A673 (cell line): ENCODE measurements around the gene CALN1.

Experiments used
- CTCF ChIP-seq: fragments of 300-800, 200-600 bp; sonication (generic); conservative IDR thresholded peaks from 2 replicates; pipeline ENCODE4 v1.5.1; 2017; ENCODE audit warnings: low read depth, mild to moderate bottlenecking, antibody characterized with exemption, low read length, moderate library complexity, mixed read lengths
- EZH2 ChIP-seq: fragments of 200-600 bp; sonication (generic); IDR thresholded peaks from 2 replicates; pipeline ENCODE4 v1.6.1; 2017; ENCODE audit warnings: borderline replicate concordance, low read depth, mild to moderate bottlenecking, mixed read lengths, antibody characterized with exemption, low read length; ENCODE audit not compliant: poor library complexity, severe bottlenecking

GRCh38 chr7:72211175-72211574, 201.0 kb downstream of the CALN1 start:
- TF ChIP-seq CTCF (no peak), EZH2 (no peak)
